Measurements from ENCODE around the gene NEIL1. TPM values are rescaled to one million over a fixed set of nuclear protein-coding genes. Genes with fewer than 3 reads are reported as not detected.
A peak's percentile ranks its signal among the peaks of the same experiment; 100 is the strongest.
"Not testable (repeated sequence)": the region's sequence is repeated elsewhere in the genome, so short reads cannot be mapped to it uniquely, and the experiment has no call there.

The NEIL1 gene
- total RNA-seq, 8 experiments from 2014 or later: 3.8 to 19.4 (median 5.2) TPM

DNA sequence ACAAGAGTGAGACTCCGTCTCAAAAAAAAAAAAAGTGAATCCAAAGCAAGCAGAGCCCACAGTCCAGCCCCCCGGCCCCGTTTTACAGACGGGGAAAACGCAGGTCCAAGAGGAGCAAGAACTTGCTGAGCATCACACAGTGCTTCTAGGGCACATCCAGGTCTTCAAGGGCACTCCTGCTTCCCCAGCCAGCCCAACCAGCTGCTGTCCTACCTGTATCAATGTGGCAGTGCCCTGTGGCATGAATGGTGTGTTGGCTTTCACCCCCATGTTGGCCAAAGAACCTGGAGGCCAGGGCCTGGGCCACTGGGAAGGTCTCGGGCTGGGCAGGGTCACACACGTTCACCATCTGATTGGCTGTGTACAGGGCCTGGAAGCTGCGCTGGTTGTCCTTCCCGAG, 16.9 kb downstream of the NEIL1 start:
- Histone ChIP-seq H3K4me1 (replicated peaks in 1 of 2) (peaks cover 0 to 4% of the 10 kb centered on the region in 2 donors), H3K4me3 (no peak overlapping the region), H3K27ac (no peak overlapping the region)
- no peak for ATAC-seq (replicated peaks in 6 of 8)
- WGBS, 10 experiments: 50 to 100% (median 91%) methylated on average over 1 to 5 of the region's 9 CpGs; no CpG with 5 or more reads in 4 of the 10 experiments
- in situ Hi-C loops (cut with MboI; ENCODE audit: low pct_unique_long_range_greater_than_20kb in 2 of 9, low sequenced_read_pairs in 9 of 9, unreplicated experiment in 9 of 9): no loop called here

DNA sequence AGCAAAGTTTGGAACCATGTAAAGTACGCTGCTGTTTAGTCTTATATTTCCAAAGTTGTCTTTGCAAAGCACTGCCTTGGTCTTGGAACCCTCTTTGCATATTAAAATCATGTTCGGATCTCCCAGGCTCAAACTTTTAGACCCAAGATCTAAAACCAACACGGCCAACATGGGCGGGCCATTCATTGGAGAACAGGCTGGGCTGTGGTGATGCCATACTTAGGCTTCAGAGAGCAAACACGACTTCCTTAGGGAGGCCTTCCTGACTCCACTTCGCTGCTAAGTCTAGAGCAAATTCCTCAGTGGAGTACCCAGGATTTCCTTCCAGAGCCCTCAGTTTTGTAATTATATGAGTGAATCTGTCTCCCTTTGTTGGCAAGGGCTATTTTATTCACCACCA, 18.0 kb downstream of the NEIL1 start:
- 85 to 100% (median 90%) methylated on average over 2 to 6 of the region's 6 CpGs; no CpG with 5 or more reads in 3 of the 10 experiments for WGBS, 10 experiments
- peaks cover 0 to 11% of the 10 kb centered on the region in 2 donors for H3K4me1 ChIP-seq (replicated peaks in 1 of 2)

DNA sequence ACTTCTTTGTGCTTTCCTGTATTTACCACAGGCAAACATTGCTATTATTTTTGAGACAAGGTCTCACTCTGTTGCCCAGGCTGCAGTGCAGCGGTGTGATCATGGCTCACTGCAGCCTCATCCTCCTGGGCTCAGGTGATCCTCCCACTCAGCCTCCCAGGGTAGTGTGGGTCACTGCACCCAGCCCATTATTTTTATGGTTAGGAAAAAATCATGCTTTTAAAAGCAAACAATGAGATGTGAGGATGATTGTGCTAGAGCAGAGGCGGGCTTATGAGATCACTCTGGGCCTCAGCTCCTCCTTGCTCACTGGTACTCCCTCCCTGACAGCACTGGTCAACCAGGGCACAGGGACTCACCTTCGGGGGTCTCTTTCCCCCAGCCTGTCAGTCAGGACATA, 19.3 kb downstream of the NEIL1 start:
- Histone ChIP-seq H3K27ac (no peak overlapping the region), H3K4me3 (no peak overlapping the region), H3K4me1 (replicated peaks in 1 of 2) (peaks cover 0 to 11% of the 10 kb centered on the region in 2 donors)
- in situ Hi-C loops (cut with MboI; ENCODE audit: low pct_unique_long_range_greater_than_20kb in 2 of 9, low sequenced_read_pairs in 9 of 9, unreplicated experiment in 9 of 9): no loop called here
- no peak for ATAC-seq (replicated peaks in 6 of 8)
- WGBS, 10 experiments: 55 to 100% (median 100%) methylated on average over 1 to 2 of the region's 3 CpGs; no CpG with 5 or more reads in 5 of the 10 experiments

More for the DNA sequence above, 18.0 kb downstream of the NEIL1 start:
- Histone ChIP-seq H3K4me3 (no peak overlapping the region), H3K27ac (no peak overlapping the region)
- no peak for ATAC-seq (replicated peaks in 6 of 8)
- in situ Hi-C loops (cut with MboI; ENCODE audit: low pct_unique_long_range_greater_than_20kb in 2 of 9, low sequenced_read_pairs in 9 of 9, unreplicated experiment in 9 of 9): no loop called here

DNA sequence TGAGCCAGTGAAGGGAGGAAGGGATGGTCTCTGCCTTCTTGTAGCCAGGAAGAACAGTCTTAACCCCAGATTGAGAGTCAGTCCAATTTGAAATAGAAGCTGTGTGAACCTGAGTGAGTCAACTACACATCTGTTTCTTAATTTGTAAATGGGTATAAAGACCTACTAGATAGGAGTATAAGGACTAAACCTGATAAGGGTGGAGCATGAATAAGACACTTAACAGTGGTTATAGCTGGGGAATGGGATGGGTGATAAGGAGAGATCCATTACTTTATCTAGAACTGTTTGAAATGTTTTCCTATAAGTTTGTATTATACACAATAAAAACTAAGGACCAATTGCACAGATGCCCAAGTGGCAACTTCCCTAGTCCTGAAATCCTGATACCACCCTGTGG, 20.2 kb downstream of the NEIL1 start:
- in situ Hi-C loops (cut with MboI; ENCODE audit: low pct_unique_long_range_greater_than_20kb in 2 of 9, low sequenced_read_pairs in 9 of 9, unreplicated experiment in 9 of 9): no loop called here
- H3K4me1 ChIP-seq (replicated peaks in 1 of 2): peaks cover 0 to 11% of the 10 kb centered on the region in 2 donors
- no peak for ATAC-seq (replicated peaks in 6 of 8)
- H3K27ac ChIP-seq: no peak overlapping the region
- no peak overlapping the region for H3K4me3 ChIP-seq

DNA sequence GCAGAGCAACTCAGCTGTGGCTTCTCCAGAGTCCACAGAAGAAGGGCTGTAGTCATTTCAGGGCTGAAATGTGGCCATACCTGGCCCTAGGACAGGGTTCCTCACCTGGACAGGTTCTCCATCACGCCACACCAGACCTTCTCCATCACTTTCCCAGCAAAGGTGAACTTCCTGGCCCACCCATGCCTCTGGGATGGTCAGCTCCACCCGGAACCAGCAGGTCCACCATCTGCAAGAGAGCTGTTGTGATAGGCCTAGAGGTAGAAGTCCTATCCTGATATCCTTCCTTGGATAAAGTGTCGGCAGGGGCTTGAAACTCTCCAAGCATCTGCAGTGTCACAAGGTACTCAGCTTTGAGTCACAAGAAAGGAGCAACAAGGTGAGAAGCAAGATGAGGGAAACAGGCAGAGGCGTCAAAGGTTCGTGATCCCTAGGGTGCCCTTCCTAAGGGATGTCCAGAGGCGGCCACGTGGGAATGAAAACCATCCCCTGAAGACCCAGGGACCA, 20.6 kb downstream of the NEIL1 start:
- Histone ChIP-seq H3K4me3 (peak overlapping the region; percentile 54 to 87 (median 80)), H3K4me1 (replicated peaks in 1 of 2) (peaks cover 0 to 11% of the 10 kb centered on the region in 2 donors), H3K27ac (no peak overlapping the region)
- WGBS, 10 experiments: 20 to 100% (median 70%) methylated on average over 1 to 4 of the region's 7 CpGs; no CpG with 5 or more reads in 2 of the 10 experiments
- ATAC-seq (replicated peaks in 6 of 8): no peak
- in situ Hi-C loops (cut with MboI; ENCODE audit: low pct_unique_long_range_greater_than_20kb in 2 of 9, low sequenced_read_pairs in 9 of 9, unreplicated experiment in 9 of 9): no loop called here

DNA sequence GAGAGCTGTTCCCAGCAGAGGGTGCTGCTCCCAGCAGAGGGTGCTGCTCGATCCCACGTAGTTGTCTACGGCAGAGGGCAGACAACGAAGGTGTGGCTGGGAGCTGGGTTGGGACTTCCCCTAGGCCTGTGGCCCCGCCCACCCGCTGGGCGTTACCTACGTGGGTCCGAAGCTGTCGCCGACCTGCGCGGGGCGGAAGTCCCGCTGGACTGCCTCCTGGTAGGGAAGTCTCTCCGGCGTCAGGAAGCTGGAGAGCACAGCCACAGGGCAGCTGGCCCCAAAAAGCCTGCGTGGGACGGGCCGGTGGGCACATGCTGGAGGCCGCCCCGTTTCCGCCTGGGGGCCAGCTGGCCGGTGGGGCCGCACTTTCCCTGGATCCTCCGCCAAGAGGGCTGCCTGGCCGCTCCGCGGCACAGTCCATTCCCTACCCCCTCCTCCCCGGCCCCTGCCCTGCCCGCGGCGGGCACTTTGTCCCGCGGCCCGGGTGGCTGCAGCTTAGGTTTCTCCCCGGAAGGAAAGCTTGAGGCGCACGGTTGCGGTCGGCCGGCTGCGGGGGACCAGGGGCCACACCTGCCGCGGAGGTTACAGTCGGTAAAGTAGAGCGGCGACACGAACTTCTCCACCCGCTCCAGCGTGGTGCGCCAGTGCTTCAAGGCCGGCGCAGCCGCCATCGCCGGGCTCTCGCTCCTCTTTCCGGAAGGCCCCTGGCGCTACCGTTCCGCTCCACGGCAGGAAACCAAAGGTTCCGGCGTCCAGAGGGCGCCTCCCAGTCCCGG, 21.3 kb downstream of the NEIL1 start, which contains the start of gene MAN2C1:
TSS of gene MAN2C1 (minus strand) at position 695 of the 776 bp plus-strand sequence. CDS start at position 671, 24 bp downstream.
- Histone ChIP-seq H3K4me3 (peak within 1 kb of the TSS; percentile 54 to 87 (median 80)), H3K27ac (peak within 1 kb of the TSS; percentile 85 to 88), H3K4me1 (replicated peaks in 1 of 2) (peaks cover 0 to 11% of the 10 kb centered on the region in 2 donors)
- 0 to 3% (median 0%) methylated on average over 1 to 25 of the region's 67 CpGs; no CpG with 5 or more reads in 3 of the 10 experiments for WGBS, 10 experiments
- peak; percentile 80 to 95 (median 94) for ATAC-seq (replicated peaks in 6 of 8)
- in situ Hi-C loops (cut with MboI; ENCODE audit: low pct_unique_long_range_greater_than_20kb in 2 of 9, low sequenced_read_pairs in 9 of 9, unreplicated experiment in 9 of 9): no loop called here

DNA sequence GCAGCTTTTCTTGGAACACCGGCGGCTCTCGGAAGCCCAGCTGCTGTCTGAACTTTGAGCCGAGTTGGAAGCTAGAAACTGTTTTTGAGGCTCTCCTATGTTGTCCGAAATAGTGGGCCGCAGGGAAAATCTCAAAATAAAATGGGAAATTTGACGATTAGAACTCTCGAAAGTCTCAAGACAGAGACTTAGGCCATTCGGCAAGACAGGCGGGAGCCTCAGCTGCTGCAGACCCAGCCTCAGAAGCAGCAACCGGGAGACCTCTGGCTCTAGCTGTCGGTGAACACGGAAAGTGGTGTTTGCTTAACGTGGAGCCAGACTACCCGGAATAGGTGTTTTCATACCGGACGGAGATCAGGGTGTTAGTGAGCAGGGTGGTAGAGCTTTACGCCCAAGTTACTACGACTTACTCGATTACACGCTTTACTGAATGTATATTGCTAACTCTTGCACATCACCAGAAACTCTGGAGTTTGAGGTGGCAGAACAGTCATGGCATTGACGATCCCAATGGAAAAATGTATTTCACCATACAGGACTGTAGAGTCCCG, 21.9 kb downstream of the NEIL1 start:
- H3K4me1 ChIP-seq (replicated peaks in 1 of 2): peaks cover 0 to 11% of the 10 kb centered on the region in 2 donors
- H3K4me3 ChIP-seq: peak overlapping the region; percentile 54 to 87 (median 80)
- in situ Hi-C loops (cut with MboI; ENCODE audit: low pct_unique_long_range_greater_than_20kb in 2 of 9, low sequenced_read_pairs in 9 of 9, unreplicated experiment in 9 of 9): no loop called here
- peak in 3 of 8 experiments; percentile 1 to 5 (median 2) for ATAC-seq (replicated peaks in 6 of 8)
- 0 to 20% (median 4%) methylated on average over 2 to 17 of the region's 23 CpGs for WGBS, 10 experiments
- H3K27ac ChIP-seq: peak overlapping the region in 1 of 2 donors; percentile 88

DNA sequence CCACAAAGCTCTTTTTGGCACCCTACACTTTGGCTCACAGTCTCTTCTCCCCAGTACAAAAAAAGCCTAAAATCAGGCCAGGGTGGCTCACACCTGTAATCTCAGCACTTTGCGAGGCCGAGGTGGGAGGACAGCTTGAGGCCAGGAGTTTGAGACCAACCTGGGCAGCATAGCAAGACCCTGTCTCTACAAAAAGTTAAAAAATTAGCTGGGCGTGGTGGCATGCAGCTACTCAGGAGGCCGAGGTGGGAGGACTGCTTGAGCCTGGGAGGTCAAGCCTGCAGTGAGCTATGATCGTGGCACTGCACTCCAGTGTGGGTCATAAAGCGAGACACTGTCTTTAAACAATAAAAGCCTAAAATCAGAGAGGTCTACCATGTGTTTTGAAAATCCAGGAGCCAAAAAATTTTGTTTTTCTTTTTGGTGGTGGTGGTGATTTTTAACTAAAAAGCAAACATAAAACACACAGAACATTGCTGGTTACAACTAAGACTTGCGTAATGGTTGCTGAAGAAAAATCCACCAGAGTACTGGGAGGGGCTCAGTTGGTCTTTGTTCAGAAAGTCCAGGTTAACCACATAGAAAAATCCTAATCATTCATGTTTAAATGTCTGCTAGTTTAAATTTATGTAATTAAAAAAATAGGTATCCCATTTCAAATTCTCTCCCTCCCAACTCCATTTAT, 23.2 kb downstream of the NEIL1 start:
- in situ Hi-C loops (cut with MboI; ENCODE audit: low pct_unique_long_range_greater_than_20kb in 2 of 9, low sequenced_read_pairs in 9 of 9, unreplicated experiment in 9 of 9): no loop called here
- WGBS, 10 experiments: 78 to 100% (median 94%) methylated on average over 2 to 6 of the region's 7 CpGs; no CpG with 5 or more reads in 2 of the 10 experiments
- Histone ChIP-seq H3K4me3 (no peak overlapping the region), H3K4me1 (replicated peaks in 1 of 2) (peaks cover 0 to 11% of the 10 kb centered on the region in 2 donors), H3K27ac (no peak overlapping the region)
- no peak for ATAC-seq (replicated peaks in 6 of 8)

DNA sequence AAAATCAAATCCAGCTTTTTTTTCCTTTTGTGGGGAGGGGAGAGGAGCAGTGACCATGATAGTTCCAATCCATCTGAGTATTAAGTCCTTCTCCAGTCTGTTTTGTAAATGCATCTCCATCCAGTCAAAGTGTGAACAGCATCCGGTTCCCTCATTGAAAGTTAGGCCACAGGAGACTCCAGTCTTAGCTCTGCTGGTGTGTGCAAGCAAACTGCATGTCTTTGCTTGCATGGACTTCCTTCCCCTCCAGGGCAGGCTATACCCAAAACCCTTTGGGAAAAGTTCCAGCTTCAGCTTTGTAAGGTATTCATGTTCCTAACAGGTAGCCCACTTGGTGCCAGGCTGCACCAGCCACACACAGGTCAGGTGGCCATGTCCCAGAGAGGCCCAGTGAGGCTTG, 24.6 kb downstream of the NEIL1 start:
- WGBS, 10 experiments: 80 to 100% (median 94%) methylated on average over 1 of the region's 1 CpG; no CpG with 5 or more reads in 6 of the 10 experiments
- H3K4me1 ChIP-seq (replicated peaks in 1 of 2): peaks cover 0 to 11% of the 10 kb centered on the region in 2 donors
- no peak overlapping the region for H3K27ac ChIP-seq
- in situ Hi-C loops (cut with MboI; ENCODE audit: low pct_unique_long_range_greater_than_20kb in 2 of 9, low sequenced_read_pairs in 9 of 9, unreplicated experiment in 9 of 9): no loop called here
- no peak overlapping the region for H3K4me3 ChIP-seq
- ATAC-seq (replicated peaks in 6 of 8): no peak

DNA sequence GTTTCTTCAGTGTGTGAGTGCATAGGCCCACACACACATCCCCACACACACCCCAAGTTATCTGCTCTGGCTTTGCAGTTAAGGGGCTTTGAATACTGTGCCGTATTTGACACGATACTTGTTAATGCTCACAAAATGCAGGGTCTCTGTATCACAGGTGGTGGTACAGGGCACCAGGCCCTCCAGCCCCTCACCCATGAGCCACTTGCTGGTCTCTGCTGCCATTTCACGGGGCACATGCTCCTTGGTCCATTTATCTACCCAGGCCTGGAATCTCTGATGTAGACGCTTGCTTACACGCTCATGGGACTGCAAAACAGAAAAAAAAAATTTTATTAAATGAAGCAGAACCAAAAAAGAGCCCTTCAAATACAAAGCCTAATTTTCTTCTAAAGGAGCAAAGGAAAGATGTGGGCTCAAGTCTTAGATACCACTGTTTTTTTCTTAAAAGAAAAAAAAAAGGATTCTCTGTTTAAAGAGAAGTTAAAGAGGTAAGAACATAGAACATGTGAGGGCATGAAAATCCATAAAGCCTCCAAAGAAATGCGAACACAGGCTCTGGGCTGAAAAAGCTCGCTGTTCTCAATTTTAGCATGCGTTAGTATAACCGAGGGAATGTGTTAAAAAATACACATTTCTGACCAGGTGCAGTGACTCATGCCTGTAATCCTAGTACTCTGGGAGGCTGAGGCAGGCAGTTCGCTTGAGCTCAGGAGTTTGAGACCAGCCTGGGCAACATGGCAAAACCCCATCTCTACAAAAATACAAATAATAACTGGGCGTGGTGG, 25.3 kb downstream of the NEIL1 start:
- H3K27ac ChIP-seq: no peak overlapping the region
- no peak for ATAC-seq (replicated peaks in 6 of 8)
- in situ Hi-C loops (cut with MboI; ENCODE audit: low pct_unique_long_range_greater_than_20kb in 2 of 9, low sequenced_read_pairs in 9 of 9, unreplicated experiment in 9 of 9): no loop called here
- H3K4me3 ChIP-seq: no peak overlapping the region
- 78 to 100% (median 95%) methylated on average over 1 to 11 of the region's 11 CpGs for WGBS, 10 experiments
- peaks cover 0 to 11% of the 10 kb centered on the region in 2 donors for H3K4me1 ChIP-seq (replicated peaks in 1 of 2)

DNA sequence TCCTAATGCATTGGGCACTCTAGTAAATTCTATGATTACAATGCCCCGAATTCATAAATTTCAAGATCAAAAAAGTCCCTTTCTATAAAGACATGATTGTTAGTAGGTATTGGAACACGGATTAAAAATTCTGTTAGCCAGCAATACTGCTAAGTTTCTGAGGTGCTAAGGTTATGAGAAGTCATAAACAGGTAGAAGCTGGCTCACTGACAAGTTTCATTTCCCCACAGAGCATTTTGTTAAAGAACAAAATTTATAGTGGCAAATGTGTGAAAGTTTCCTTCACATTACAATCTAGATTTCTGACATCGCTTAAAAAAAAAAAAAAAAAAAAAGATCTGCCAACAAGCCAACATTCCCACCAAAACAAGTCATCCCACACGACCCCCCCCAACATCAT, 33.9 kb downstream of the NEIL1 start:
- no peak overlapping the region for H3K4me3 ChIP-seq
- H3K27ac ChIP-seq: no peak overlapping the region
- in situ Hi-C loops (cut with MboI; ENCODE audit: low pct_unique_long_range_greater_than_20kb in 2 of 9, low sequenced_read_pairs in 9 of 9, unreplicated experiment in 9 of 9): no loop called here
- no peaks in the 10 kb centered on the region for H3K4me1 ChIP-seq (replicated peaks in 1 of 2)
- ATAC-seq (replicated peaks in 6 of 8): no peak
- WGBS, 10 experiments: 58 to 100% (median 88%) methylated on average over 2 to 4 of the region's 4 CpGs; no CpG with 5 or more reads in 1 of the 10 experiments

DNA sequence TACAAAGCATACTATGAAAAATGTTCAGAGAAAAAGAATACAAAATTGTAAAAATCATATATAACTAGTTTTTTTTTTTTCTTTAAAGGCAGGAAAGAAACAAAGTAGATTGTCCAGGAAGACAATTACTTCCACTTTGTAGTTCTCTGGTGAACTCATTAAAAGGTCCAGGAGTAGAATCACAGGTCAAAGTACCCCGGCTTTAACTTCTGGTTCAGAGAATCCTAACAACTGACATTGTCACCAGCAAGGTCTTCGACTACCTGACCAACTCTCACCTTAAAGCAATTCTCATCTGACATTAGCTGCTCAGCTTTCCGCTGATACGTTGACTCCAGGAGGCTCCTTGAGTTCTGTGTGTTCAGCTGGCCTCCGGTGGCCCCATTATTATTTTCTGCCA, 37.1 kb downstream of the NEIL1 start:
- in situ Hi-C loops (cut with MboI; ENCODE audit: low pct_unique_long_range_greater_than_20kb in 2 of 9, low sequenced_read_pairs in 9 of 9, unreplicated experiment in 9 of 9); ATAC-seq (replicated peaks in 6 of 8); H3K27ac ChIP-seq; H3K4me1 ChIP-seq (replicated peaks in 1 of 2); H3K4me3 ChIP-seq: not testable (repeated sequence)
- WGBS, 10 experiments: 83 to 100% (median 97%) methylated on average over 1 to 5 of the region's 5 CpGs; no CpG with 5 or more reads in 1 of the 10 experiments
